Gastrocnemius medialis (tissue), 4 donors: ENCODE results near the gene SLAMF9.

Experiments used
- CTCF ChIP-seq, 5 experiments: fragments of 450-650 bp in 3 of 5; fragments of 200-600 bp in 2 of 5; sonication (generic) in 2 of 5; IDR thresholded peaks in 4 of 5; conservative IDR thresholded peaks in 1 of 5; 1 replicate in 4 of 5; 2 replicates in 1 of 5; pipeline ENCODE4 v1.5.1; 2016 to 2019; ENCODE audit warnings: antibody characterized with exemption in 5 of 5, mild to moderate bottlenecking in 3 of 5, moderate library complexity in 3 of 5
- POLR2A ChIP-seq, 2 donors: fragments of 450-650 bp; IDR thresholded peaks; one replicate each; pipeline ENCODE4 v1.6.1; 2017; ENCODE audit warnings: antibody characterized with exemption in 2 of 2, mild to moderate bottlenecking in 2 of 2, moderate library complexity in 2 of 2

GRCh38 chr1:159968901-159969300 lies 14.9 kb upstream of the SLAMF9 start:
- no peak for TF ChIP-seq CTCF (IDR thresholded peaks at IDR 0.05 in 4 of 5, conservative IDR thresholded peaks at IDR 0.05 in 1 of 5)
- no peak for TF ChIP-seq POLR2A (IDR thresholded peaks at IDR 0.05)
